HL-60 (cell line): Measurements from ENCODE around the gene PACRG.

Experiments
- DNase-seq, 2 experiments: peaks; one replicate each; pipeline ENCODE4 v3.0.0-alpha.2; 2010 to 2020; ENCODE audit warnings: low read depth in 1 of 2, low spot score in 1 of 2
- H3K27ac ChIP-seq: fragments of 250-450 bp; sonication (Bioruptor Pico); replicated peaks from 2 replicates; pipeline ENCODE4 v1.5.1; 2020; ENCODE audit warnings: mild to moderate bottlenecking, moderate library complexity
- H3K27me3 ChIP-seq: fragments of 250-450 bp; sonication (Bioruptor Pico); 2 replicates; pipeline ENCODE4 v1.5.1; 2021; ENCODE audit warnings: mild to moderate bottlenecking, moderate library complexity; ENCODE audit not compliant: insufficient read depth, poor library complexity, severe bottlenecking
- H3K4me3 ChIP-seq: replicated peaks from 2 replicates; pipeline ENCODE4 v1.5.1; 2011; ENCODE audit warnings: mild to moderate bottlenecking, control low read depth, low read length; ENCODE audit not compliant: insufficient read depth
- CTCF ChIP-seq: IDR thresholded peaks from one replicate; pipeline ENCODE4 v1.5.1; 2011; ENCODE audit warnings: low read length, control low read depth, inconsistent platforms; ENCODE audit not compliant: insufficient read depth
- GABPA ChIP-seq: IDR thresholded peaks from 2 replicates; pipeline ENCODE4 v1.6.1; 2012; ENCODE audit warnings: low read depth
- POLR2AphosphoS5 ChIP-seq: IDR thresholded peaks from 2 replicates; pipeline ENCODE4 v1.6.1; 2012; ENCODE audit warnings: low read depth
- REST ChIP-seq: IDR thresholded peaks from 2 replicates; pipeline ENCODE4 v1.6.1; 2012; ENCODE audit warnings: low read depth; ENCODE audit not compliant: insufficient replicate concordance
- SPI1 ChIP-seq: IDR thresholded peaks from 2 replicates; pipeline ENCODE4 v1.6.1; 2012; ENCODE audit warnings: low read depth, mild to moderate bottlenecking, borderline replicate concordance

PACRG gene

GRCh38 chr6:163085426-163085825 lies 357.7 kb downstream of the PACRG start:
- TF ChIP-seq POLR2AphosphoS5 (no peak), SPI1 (no peak), GABPA (no peak), CTCF (no peak), REST (no peak)
- Histone ChIP-seq H3K4me3 (no peak overlapping the region), H3K27ac (no peak overlapping the region), H3K27me3 (no peaks in the 10 kb centered on the region)
- no peak for DNase-seq

GRCh38 chr6:163085861-163086623 lies 358.3 kb downstream of the PACRG start:
- DNase-seq = no peak
- no peaks in the 10 kb centered on the region for H3K27me3 ChIP-seq
- no peak overlapping the region for H3K4me3 ChIP-seq
- TF ChIP-seq CTCF (no peak), SPI1 (no peak), REST (no peak), GABPA (no peak), POLR2AphosphoS5 (no peak)
- no peak overlapping the region for H3K27ac ChIP-seq

GRCh38 chr6:163086624-163086920 lies 358.8 kb downstream of the PACRG start:
- TF ChIP-seq GABPA = no peak
- TF ChIP-seq SPI1 = no peak
- no peak for TF ChIP-seq REST
- no peak for TF ChIP-seq CTCF
- no peak for TF ChIP-seq POLR2AphosphoS5
- Histone ChIP-seq H3K4me3 (no peak overlapping the region), H3K27me3 (no peaks in the 10 kb centered on the region), H3K27ac (no peak overlapping the region)
- DNase-seq = no peak
